NCI-H2227 (cell line): ENCODE results near the gene TRIO.

ENCODE experiments used
- DNase-seq: peaks from one replicate; lab custom pipeline; 2025; ENCODE audit not compliant: unreplicated experiment; lab: John Stamatoyannopoulos, UW

Gene TRIO

GRCh38 chr5:14501353-14502293, 358.5 kb downstream of the TRIO start:
- DNase-seq, result no peak

DNA sequence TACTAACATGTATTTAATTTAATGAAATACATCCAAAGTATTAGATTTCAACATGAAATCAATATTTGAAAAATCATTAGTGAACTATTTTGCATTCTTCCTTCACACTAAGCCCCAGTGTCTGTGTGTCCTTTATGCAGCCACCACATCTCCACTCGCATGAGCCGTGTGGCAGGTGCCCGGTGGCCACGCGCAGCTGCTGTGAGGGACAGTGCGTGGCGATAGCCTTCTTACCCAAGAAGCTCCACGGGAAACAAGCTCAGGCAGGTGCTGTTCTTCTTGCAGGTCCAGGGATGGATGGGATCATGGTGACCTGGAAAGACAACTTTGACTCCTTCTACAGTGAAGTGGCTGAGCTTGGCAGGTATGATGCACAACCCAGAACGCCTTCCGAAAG, 359.1 kb downstream of the TRIO start:
- DNase-seq, result no peak

- no peak for DNase-seq
Measured at GRCh38 chr5:14503017-14503680, 360.0 kb downstream of the TRIO start.

GRCh38 chr5:14503681-14504331, 360.7 kb downstream of the TRIO start:
- no peak for DNase-seq

DNA sequence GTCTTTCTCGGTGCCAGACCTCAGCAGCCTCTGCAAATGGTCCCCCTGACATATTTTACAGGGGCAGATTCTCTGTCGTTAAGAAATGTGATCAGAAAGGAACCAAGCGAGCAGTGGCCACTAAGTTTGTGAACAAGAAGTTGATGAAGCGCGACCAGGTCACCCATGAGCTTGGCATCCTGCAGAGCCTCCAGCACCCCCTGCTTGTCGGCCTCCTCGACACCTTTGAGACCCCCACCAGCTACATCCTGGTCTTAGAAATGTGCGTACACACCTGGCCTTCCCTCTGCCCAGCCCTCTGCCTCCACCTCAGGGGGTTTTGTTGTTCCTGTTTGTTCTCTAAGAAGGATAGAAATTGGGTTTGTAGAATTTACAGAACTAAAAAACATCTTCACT, 361.2 kb downstream of the TRIO start:
- no peak for DNase-seq

- no peak for DNase-seq
Measured at GRCh38 chr5:14504816-14505215, 361.7 kb downstream of the TRIO start.

GRCh38 chr5:14505310-14506139, 362.4 kb downstream of the TRIO start:
- no peak for DNase-seq

GRCh38 chr5:14506140-14506538, 363.0 kb downstream of the TRIO start:
- DNase-seq, result no peak

GRCh38 chr5:14506661-14507060, 363.5 kb downstream of the TRIO start:
- DNase-seq, result no peak

DNA sequence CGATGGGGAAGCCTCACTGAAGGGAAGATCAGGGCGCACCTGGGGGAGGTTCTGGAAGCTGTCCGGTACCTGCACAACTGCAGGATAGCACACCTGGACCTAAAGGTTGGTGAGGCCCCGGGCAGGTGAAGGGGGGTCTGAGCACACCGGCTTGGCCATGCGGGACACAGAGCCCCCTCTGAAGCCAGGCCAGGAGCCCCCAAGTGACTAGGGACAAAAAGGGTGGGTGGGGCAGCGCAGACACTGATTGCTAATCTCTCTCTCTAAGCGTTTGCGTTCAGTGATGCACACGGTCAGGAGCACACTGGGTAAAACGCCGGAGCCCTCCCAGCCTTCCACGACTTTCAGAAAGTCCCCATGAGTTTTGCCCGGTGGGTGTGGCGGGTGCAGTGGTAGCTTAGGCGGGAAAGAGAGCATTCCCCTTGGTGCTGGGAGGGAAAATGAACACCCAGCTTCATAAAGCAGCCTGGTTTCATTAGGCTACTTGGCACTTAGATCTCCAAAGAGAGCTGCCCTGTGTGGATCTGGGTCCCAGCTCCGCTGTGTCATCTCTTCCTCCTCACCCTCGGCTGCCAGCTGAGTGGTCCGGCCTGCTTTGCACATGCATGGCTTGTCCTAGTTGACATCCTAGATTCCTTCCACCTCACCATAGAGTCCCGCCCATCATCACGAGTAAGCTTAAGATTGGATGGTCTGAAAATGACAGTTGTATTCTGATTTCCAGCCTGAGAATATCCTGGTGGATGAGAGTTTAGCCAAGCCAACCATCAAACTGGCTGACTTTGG, 364.2 kb downstream of the TRIO start:
- DNase-seq, result no peak

GRCh38 chr5:14508046-14508445, 364.9 kb downstream of the TRIO start:
- no peak for DNase-seq

DNA sequence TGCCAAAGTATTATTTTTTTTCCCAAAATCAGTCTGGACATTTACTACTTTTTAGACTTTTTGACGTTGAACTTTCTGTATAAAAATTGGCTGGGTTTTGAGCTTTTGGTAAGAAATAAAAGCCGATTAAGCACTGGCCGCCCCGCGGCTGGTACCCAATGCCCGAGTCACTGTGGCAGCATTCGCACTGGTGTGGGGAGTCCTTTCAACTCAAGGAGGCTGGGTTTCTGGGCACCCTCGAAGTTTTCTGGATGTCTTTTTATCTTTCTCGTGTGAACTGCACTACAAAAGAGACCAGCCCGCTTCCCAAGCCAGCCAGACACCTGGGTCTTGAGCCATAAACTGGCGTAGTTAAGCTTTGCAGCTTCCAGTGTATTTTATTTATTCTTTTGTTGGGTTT, 366.4 kb downstream of the TRIO start:
- no peak for DNase-seq

DNA sequence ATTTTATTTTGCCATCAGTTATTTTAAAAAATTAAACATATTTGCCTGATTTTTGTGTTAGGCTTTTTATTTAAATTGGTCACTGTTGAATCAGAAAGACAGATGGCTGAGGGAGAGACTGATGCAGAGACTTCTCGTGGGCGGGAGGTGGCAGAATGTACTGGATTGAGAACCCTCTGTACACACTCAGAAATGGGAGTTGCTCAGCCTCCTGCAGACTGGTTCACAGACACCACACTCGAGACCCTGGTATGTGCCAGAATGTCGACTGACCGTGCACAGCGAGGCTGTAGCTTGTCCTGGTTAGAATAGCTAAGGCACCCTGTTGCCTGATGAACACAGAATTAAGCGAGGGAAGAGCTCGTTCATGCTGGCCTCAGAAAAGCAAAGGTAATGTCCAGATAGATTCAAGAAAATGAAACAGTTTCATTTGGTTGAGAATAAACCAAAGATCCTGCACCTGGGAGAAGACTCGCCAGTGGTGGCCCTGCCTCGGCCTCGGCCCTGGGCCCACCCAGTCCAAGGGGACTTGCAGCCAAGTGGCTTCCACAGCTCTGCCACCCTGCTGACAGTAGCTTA, 367.1 kb downstream of the TRIO start:
- no peak for DNase-seq

DNA sequence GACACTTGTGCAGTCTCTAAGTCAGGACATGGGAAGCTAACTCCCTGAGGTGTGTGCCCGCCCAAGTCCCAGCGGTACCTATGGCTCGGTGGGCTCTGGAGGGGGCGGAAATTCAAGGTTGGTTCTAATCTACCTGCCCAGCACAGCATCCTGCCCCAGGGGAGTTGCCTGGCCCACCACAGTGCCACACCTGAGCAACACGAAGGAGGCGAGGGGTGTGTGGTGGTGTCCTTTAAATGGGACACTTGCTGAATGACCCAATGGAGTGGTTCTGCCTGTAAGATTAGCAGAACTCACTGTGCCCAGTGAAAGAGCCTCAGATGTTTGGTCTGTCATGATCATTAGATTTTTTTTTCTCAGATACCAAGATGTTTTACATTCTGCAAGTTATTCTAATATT, 367.7 kb downstream of the TRIO start:
- DNase-seq, result no peak

DNA sequence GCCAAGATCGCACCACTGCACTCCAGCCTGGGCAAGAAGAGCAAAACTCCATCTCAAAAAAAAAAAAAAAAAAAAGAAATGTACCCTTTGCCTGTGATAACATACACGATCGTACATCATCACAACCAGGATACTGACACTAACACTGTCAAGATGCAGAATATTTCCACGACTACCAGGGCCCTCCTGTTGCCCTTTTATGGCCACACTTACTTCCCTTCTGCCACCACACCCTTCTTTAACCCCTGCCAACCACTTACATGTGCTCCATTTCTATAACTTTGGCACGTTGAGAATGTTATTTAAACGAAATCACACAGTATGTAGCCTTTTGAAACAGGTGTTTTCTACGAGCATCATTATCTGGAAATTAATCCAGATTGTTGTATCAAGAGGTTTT, 369.4 kb downstream of the TRIO start:
- no peak for DNase-seq

DNA sequence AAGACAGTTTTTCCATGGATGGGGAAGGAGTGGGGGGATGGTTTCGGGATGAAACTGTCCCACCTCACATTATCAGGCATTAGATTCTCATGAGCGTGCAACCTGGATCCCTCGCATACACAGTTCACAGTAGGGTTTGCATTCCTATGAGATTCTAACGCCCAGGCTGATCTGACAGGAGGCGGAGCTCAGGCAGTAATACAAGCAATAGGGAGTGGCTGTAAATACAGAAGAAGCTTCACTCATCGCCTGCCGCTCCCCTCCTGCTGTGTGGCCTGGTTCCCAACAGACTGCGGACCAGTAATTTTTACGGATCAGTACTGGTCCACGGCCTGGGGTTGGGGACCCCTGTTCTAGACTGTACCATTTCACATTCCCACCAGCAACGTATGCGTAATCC, 370.1 kb downstream of the TRIO start:
- DNase-seq, result no peak

- no peak for DNase-seq
Measured at GRCh38 chr5:14516901-14517300, 373.8 kb downstream of the TRIO start.

DNA sequence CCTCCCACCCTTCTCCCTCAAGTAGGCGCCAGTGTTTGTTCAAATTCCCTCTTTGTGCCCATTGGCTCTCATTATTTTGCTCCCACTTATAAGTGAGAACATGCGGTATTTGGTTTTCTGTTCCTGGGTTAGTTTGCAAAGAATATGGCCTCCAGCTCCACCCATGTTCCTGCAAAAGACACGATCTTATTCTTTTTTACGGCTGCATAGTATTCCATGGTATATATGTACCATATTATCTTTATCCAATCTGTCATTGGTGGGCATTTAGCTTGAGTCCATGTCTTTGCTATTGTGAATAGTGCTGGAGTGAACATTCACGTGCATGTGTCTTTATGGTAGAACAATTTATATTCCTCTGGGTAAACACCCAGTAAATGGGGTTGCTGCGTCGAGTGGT, 375.5 kb downstream of the TRIO start:
- DNase-seq, result no peak

GRCh38 chr5:14521748-14522147, 378.6 kb downstream of the TRIO start:
- DNase-seq, result no peak

DNA sequence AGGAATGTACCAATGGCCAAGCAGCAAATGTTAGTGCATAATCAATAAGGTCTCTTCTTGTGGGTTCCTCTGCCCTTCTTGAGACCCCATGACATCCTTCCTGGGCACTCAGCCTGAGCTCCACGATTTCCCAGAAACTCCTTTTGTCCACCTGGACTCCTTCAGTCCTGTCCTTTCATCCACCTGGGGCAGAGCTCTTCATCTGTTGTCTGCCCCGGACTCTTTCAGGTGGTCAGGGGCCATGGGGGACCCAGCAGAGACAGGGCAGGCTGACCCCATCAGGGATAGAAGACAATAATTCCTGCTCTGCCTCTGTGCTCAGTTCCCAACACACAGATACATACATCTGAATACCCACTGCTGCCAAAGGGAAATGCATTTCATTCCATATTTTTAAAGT, 379.6 kb downstream of the TRIO start:
- no peak for DNase-seq
